Kidney epithelial cell (primary cell): Measurements from ENCODE around the gene TMEM151B. TPM values are rescaled to one million over a fixed set of nuclear protein-coding genes. Genes with fewer than 3 reads are reported as not detected.
"Not testable (repeated sequence)": the region's sequence is repeated elsewhere in the genome, so short reads cannot be mapped to it uniquely, and the experiment has no call there.

Source experiments
- DNase-seq: peaks from one replicate; pipeline ENCODE4 v3.0.0-alpha.2; 2010; ENCODE audit warnings: low read depth
- H3K27me3 ChIP-seq: 2 replicates; pipeline ENCODE4 v1.6.0; 2011; ENCODE audit warnings: low read length; ENCODE audit not compliant: control insufficient read depth, insufficient read depth
- H3K36me3 ChIP-seq: 2 replicates; pipeline ENCODE4 v1.5.1; 2011; ENCODE audit warnings: low read length; ENCODE audit not compliant: control insufficient read depth, insufficient read depth
- H3K4me3 ChIP-seq: 2 replicates; pipeline ENCODE4 v1.5.1; 2011; ENCODE audit warnings: low read depth, mild to moderate bottlenecking, control low read depth, low read length
- total RNA-seq: library from RNA; depleted of rRNA; stranded (reverse); fragments of >200 nt; gene quantifications from 2 replicates; pipeline ENCODE4 v1.2.3, GENCODE V29; 2015
- TF ChIP-seq, protein P1 (sequence below): IDR thresholded peaks from 2 replicates; pipeline ENCODE4 v1.5.1; 2011; ENCODE audit warnings: mild to moderate bottlenecking, moderate library complexity, low read length, control low read depth, inconsistent platforms; ENCODE audit not compliant: insufficient read depth, poor library complexity, severe bottlenecking

The TMEM151B gene
- total RNA-seq, 1 donor from 2014 or later = 0.13 TPM

DNA sequence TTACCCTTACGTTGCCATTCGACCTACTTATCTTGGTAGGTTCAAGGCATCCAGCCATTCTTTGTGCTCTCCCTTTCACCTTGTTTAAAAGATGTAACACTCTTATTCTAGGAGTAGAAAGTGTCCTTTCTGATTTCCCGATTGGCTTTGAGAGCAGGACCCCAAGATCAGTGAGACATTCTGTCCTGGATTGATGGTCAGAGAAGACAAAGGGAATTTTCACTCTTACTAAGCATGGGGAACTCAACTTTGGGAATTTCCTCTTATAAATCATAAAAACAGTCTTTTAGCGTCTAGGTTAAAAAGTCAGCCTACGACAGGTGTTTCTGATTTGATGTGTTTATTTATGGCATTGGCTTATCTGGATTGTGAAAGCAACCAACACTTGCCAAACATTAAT lies 45.7 kb downstream of the TMEM151B start:
- no peak for DNase-seq
- peaks cover 2% of the 10 kb centered on the region for H3K27me3 ChIP-seq
- H3K4me3 ChIP-seq = no peak overlapping the region
- TF ChIP-seq, protein P1, sequence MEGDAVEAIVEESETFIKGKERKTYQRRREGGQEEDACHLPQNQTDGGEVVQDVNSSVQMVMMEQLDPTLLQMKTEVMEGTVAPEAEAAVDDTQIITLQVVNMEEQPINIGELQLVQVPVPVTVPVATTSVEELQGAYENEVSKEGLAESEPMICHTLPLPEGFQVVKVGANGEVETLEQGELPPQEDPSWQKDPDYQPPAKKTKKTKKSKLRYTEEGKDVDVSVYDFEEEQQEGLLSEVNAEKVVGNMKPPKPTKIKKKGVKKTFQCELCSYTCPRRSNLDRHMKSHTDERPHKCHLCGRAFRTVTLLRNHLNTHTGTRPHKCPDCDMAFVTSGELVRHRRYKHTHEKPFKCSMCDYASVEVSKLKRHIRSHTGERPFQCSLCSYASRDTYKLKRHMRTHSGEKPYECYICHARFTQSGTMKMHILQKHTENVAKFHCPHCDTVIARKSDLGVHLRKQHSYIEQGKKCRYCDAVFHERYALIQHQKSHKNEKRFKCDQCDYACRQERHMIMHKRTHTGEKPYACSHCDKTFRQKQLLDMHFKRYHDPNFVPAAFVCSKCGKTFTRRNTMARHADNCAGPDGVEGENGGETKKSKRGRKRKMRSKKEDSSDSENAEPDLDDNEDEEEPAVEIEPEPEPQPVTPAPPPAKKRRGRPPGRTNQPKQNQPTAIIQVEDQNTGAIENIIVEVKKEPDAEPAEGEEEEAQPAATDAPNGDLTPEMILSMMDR = no peak
- H3K36me3 ChIP-seq = no peaks in the 10 kb centered on the region

DNA sequence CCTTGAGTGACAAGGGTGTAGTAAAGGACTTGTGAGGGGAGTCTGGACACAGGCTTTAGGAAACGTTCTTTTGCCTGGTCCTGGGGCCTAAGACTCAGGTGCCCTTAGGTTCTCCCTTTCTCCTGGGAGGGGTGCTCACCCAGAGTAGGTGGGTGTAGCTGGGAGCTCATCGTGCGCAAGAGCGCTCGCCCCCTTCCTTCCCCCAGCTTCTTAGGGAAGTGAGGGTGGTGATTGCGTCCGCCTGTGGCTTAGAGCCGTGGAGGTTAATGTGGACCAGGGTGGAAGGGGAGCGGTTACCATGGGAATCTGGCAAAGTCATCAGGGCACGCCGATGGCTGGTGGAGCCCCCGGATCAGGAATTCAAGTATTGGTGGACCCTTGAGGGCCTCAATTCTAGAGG lies 46.2 kb downstream of the TMEM151B start:
- Histone ChIP-seq H3K4me3 (no peak overlapping the region), H3K27me3 (peaks cover 2% of the 10 kb centered on the region), H3K36me3 (no peaks in the 10 kb centered on the region)
- no peak for DNase-seq
- TF ChIP-seq, protein P1 = no peak

DNA sequence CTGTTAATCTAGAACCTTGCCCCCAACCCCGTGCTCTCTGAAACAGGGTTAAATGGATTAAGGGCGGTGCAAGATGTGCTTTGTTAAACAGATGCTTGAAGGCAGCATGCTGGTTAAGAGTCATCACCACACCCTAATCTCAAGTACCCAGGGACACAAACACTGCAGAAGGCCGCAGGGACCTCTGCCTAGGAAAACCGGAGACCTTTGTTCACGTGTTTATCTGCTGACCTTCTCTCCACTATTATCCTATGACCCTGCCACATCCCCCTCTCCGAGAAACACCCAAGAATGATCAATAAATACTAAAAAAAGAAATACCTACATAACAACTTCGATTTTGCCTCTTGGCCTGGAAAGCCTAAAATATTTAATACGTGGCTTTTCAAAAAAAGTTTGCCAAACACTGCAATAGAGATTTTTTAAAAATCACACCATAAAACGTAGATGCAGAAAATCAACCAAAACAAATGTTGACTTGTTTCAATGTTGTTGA lies 46.9 kb downstream of the TMEM151B start:
- H3K27me3 ChIP-seq, H3K4me3 ChIP-seq, DNase-seq, H3K36me3 ChIP-seq: not testable (repeated sequence)

DNA sequence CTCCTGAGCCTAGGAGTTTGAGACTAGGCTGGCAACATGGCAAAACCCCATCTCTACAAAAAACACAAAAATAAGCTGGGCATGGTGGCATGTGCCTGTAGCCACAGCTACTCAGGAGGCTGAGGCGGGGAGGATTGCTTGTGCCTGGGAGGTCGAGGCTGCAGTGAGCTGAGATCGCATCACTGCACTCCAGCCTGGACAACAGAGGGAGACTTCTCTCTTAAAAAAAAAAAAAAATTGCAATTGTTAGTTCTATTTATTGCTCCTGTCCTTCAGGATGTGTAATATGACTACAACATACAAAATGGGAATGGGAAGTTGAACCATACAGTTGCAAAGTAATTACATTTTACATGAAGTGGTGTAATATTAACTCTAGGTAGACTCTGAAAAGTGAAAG lies 51.0 kb downstream of the TMEM151B start:
- H3K36me3 ChIP-seq = no peaks in the 10 kb centered on the region
- TF ChIP-seq, protein P1 = no peak
- peaks cover 2% of the 10 kb centered on the region for H3K27me3 ChIP-seq
- H3K4me3 ChIP-seq = no peak overlapping the region
- DNase-seq = no peak

DNA sequence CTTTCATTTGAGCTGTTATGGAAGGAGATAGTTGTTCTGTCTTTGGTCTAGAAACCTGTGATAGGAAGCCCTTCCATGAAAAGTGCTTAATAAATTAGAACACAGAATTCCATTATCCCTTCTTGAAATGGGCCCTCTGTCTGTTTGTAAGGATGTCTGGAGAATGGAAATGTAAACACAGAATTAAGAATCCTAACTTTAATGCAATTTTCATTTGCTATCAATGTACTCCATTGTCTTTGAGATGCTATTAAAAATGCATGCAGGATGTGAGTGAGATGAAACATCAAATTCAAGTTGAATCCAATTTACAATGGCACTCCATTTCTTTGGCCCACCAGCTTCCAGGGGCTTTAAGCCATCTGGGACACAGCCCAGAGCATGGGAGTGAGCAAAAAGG lies 56.8 kb downstream of the TMEM151B start:
- Histone ChIP-seq H3K27me3 (peaks cover 11% of the 10 kb centered on the region), H3K36me3 (no peaks in the 10 kb centered on the region), H3K4me3 (no peak overlapping the region)
- DNase-seq = no peak
- TF ChIP-seq, protein P1 = no peak

DNA sequence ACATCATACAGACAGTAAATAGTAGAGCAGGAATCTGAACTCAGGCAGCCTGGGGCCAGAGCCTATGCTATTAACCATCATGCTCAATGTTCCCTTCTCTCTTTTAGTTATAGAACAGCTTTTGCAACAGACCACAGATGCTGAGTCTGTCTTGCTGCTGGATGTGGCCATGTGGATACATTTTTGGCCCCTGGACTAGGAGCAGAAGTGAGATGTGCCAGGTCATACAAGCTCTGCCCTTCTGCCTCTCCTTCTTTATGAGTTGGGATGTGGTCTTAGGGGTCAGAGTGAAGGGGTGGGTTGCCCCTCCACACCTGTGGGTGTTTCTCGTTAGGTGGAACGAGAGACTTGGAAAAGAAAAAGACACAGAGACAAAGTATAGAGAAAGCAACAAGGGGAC lies 57.5 kb downstream of the TMEM151B start:
- TF ChIP-seq, protein P1 = no peak
- Histone ChIP-seq H3K36me3 (no peaks in the 10 kb centered on the region), H3K27me3 (peaks cover 11% of the 10 kb centered on the region), H3K4me3 (no peak overlapping the region)
- DNase-seq = no peak

DNA sequence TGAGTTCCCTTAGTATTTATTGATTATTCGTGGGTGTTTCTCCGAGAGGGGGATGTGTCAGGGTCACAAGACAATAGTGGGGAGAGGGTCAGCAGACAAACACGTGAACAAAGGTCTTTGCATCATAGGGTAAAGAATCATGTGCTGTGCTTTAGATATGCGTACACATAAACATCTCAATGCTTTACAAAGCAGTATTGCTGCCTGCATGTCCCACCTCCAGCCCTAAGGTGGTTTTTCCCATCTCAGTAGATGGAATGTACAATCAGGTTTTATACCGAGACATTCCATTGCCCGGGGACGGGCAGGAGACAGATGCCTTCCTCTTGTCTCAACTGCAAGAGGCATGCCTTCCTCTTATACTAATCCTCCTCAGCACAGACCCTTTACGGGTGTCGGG lies 58.0 kb downstream of the TMEM151B start:
- not testable (repeated sequence) for H3K36me3 ChIP-seq, DNase-seq, H3K4me3 ChIP-seq
- peaks cover 11% of the 10 kb centered on the region for H3K27me3 ChIP-seq
